LHCN-M2 (cell line): Measurements from ENCODE around the gene KLF4. TPM values are rescaled to one million over a fixed set of nuclear protein-coding genes. Genes with fewer than 3 reads are reported as not detected.
"Not testable (repeated sequence)": the region's sequence is repeated elsewhere in the genome, so short reads cannot be mapped to it uniquely, and the experiment has no call there.

Experiments used
- DNase-seq: peaks from one replicate; pipeline ENCODE4 v3.0.0-alpha.2; 2012; ENCODE audit warnings: low read depth
- polyA plus RNA-seq: library from polyadenylated mRNA; unstranded; fragments of >200 nt; gene quantifications from one replicate; pipeline ENCODE4 v1.2.1, GENCODE V29; 2012; ENCODE audit warnings: missing spikeins
- total RNA-seq: library from RNA; depleted of rRNA; stranded (reverse); fragments of >200 nt; gene quantifications from 2 replicates; pipeline ENCODE4 v1.2.3, GENCODE V29; 2014; rRNA removed

KLF4 gene
- total RNA-seq, result 4.9 and 6.3 TPM in 2 replicates
- 1.2 TPM for polyA plus RNA-seq

DNA sequence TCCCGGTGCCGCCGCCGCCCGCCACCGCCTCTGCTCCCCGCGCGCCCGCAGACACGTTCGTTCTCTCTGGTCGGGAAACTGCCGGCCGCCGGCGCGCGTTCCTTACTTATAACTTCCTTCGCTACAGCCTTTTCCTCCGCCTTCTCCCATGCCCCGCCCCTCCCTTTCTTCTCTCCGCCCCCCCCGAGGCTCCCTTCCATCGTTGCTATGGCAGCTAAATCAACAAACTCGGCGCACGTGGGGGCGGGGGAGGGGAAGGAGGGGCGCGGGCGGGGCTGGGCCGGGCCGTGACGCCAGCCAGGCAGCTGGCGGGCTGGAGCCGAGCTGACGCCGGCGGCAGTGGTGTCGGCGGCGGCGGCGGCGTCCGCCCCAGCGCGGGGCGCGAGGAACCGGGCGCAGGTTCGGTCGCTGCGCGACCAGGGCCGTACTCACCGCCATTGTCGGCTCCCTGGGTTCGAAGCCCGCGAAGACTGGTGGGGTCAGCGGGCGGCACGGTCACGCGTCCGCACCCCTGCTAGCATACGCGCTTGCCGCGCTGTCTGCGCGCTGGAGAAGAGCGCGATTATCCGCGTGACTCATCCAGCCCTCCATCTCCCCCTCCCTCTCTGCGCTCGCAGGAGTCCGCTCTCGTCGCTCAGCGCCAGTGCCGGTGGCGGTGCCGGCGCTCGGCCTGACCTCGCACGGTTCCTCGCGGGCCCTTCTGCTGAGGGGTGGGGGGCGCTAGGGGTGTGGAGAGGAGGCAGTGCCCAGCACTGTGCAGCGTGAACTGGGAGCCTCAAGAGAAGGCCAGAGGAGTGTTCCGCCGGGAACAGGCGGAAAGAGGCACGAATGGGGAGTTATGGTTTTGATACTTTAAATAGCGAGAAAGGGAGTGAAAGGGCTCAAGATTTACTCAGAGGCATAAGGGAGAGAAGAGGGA, at the start of gene KLF4:
TSS of gene KLF4 (minus strand) at position 83 of the 919 bp plus-strand sequence. CDS start 597 bp downstream, outside the sequence.
- peak; percentile 92 for DNase-seq

DNA sequence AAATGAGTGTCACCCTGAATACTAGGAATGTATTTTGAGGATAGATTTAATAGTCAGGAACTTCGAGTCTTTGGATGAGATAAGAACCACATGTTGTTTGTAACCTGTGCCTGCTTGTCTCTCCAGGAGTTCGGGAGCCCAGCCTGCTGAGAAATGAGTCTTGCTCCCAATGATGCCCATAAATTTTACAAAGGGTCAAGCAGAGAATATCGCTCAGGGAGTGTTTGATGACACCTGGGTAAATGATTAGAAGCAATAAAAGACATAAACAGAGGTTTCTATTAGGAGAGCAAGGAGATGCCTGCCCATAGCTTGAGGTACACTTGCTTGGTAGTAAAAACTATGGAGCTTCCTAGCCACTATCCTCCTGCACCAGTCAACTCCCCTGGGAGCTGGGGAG, 46.9 kb upstream of the KLF4 start:
- DNase-seq, result no peak

DNA sequence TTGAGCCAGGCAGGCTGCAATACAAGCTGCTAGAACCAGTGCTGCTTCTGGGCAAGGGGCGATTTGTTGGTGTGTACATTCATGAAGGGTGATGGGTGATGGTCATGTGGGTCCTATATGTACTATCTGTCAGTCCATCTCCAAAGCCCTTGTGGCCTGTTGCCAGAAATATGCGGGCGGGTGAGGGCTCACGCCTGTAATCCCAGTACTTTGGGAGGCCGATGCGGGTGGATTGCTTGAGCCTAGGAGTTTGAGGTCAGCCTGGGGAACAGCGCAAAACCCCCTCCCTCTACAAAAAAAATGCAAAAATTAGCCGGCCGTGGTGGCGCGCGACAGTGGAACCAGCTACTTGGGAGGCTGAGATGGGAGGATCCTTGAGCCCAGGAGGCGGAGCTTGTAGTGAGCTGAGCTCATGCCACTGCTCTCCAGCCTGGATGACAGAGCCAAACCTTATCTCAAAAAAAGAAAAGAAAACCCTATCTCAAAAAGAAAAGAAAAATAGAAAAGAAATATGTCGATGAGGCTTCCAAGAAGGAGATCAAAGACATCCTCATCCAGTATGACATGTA, 45.0 kb upstream of the KLF4 start:
- DNase-seq, result no peak

DNA sequence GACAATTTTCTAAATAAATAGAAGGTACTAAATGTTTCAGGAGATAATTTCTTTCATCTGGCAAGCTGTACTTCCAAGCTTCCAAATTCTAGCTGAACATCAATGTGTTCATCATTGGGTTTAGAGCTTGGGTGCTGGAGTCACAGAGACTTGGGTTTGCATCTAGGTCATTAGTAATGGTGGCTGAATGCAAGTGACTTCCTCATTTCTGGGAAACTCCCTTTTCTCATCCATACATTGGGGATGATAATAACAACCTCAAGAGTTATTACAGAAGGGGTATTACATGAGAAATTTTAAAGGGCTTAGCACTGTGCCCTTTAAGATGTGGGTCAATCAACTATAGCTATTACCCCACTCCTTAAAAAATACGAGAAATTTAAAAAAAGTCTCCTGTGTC, 41.1 kb upstream of the KLF4 start:
- DNase-seq, result no peak

DNA sequence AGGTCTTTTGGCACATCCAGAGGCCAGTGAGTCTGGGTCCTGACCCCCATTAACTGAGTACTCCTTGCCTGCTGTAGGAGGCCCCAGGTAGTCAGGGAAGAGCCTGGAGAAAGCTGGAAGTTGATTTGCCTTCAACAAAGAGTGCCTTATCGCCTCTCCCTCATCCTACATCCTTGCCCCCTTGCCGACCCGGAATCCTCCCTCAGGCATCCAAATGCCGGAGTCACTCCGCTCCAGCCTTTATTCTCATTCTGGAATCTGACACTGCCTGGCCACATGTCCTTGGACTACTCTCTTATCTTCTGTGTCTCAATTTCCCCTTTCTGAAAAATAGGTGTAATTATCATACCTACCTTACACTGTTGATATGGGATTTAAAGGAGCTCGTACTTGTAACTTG, 39.1 kb upstream of the KLF4 start:
- DNase-seq, result no peak

DNA sequence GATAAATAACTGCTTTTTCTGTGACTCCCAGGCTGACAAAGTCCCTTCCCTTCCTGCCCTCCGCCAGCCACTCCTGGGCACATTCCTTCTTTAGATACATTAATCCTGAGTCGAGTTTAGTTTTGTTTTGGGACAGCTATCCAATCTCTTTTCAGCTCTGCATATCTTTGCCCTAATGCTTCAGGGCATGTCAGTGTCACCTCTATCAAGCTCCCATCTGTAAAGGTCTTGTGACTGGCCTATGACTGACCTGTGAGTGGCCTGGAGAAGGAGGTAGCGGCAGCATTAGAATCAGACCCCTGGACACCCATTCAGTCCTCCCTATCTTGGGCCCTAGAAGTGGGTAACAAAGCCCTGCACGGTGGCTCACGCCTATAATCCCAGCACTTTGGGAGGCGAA, 34.0 kb upstream of the KLF4 start:
- no peak for DNase-seq

DNA sequence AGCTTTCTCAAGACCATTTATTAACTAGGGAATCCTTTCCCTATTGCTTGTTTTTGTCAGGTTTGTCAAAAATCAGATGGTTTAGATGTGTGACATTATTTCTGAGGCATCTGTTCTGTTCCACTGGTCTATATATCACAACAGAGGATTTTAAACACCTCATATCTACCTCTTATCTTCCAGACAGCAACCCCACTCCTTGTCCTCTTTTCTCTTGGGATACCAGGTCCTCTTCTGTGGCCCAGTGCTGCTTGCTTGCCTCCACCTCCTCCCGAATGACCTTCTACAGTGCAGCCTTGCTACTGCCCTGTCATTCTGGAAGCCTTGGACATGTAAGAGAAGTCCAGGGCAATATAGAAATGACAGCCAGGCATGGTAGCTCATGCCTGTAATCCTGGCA, 30.6 kb upstream of the KLF4 start:
- DNase-seq, result no peak

DNA sequence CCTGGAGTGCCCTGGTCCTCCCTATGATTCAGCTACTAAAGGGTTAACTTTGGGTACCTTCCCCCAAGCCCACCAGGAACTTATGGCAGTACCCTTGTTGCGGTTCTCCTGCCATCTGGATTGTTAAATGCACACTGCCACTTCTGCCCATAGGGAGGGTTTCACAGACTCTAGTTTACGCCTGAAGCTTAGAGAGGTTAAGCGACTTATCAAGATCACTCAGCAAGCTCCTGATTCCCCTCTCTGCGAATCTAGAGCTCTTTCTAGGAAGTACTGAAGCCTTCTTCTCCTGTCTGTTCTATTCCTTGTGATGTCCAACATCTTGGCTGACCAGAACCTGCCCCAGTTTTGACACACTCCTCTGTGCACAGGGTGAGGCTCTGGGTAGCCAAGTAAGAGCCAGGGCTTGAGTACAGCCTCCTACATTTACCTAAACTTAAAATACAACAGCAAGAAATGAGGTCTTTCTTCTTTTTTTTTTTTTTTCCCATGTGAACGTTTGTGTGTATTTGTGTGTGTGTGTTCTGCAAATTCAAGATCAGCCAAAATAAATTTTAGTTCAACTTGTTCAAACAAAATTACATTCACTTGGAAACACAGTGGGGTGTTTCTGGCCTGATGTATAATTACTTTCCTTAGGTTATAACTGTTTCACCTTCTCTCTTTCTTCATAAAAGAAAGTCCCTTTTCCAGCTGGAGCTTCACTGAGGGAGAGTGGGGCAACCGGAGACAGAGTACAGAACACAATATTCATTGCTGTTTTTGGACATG, 28.7 kb upstream of the KLF4 start:
- DNase-seq, result no peak

DNA sequence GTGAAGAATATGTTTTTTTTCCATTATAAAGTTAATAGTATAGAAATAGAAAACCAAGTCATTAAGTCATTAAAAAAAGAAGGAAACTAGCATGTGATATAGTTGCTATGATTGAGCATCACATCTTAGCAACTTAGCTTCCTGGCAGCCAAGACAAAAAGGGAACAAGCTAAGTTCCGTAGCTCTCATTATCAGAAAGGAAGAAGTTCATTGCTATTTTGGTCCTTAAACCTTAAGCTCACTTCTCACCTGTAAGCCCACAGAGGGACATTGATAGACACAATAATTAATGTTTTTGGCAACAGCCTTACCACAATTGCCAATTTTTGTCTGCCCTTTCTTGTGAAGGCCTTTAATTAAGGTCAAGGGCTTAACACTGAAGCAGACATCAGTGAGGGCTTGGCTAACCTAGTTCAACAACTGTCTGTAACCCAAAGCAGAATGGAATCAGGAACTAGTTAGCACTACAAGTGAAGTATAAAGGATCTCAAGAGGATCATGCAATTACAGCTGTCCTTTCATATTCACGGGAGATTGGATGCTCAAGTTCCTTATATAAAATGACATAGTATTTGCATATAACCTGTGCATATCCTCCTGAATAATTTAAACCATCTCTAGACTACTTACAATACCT, 24.0 kb upstream of the KLF4 start:
- DNase-seq, result no peak

DNA sequence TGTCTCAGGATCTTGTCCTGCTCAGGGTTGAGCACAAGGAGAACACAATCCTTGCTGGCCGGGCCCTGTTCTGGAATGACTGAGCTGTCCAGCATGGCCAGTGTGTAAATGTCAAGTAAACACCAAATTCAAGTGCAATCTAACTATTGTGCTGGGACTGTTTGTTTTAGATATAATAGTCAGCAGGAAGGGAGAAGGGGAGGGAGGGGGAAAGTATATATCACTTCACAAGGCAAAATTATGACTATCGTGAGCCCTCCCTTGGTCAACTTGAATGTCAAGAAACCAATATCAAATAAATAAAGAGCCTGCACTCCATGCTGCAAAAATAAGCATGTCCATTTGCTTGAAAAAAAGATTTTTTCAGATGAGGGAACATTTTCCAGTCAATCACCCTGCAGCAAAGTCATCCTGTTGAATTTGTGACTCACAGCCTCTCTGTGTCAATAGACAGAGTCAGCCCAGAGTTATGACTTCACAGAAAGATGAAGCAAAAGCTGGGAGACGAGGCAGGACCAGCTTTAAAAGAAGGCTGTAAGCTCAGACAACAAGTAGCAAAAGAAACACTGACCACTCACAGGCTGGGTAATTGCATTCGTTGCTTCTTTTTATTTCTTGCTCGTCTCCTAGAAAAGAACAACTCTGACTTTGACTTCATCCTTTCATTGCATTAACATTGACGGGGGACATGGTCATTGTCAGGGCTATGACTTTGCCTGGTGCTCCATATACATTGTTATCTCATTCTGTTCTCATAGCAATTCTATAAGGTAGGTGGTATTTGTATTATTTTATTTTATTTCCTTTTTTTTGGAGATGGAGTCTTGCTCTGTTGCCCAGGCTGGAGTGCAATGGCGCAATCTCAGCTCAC, 15.3 kb upstream of the KLF4 start:
- peak; percentile 88 for DNase-seq

DNA sequence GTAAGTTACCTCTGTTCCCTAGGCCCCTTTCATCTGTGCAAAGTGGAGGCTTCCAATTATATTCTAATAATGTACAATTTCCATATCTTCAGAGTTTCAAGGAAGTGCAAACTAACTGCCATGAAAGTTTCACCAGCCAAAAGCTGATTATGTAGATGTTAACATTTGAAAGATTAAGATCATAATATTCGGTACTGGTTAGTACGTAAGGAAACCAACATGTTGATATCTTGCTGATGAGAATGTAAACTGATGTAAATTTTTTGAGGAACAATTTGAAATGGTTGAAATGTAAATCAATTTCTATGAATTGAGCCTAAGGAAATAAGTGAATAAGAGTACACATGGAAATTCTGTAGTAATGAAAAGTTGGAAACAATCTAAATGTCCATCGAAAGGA, 12.9 kb upstream of the KLF4 start:
- DNase-seq, result no peak

DNA sequence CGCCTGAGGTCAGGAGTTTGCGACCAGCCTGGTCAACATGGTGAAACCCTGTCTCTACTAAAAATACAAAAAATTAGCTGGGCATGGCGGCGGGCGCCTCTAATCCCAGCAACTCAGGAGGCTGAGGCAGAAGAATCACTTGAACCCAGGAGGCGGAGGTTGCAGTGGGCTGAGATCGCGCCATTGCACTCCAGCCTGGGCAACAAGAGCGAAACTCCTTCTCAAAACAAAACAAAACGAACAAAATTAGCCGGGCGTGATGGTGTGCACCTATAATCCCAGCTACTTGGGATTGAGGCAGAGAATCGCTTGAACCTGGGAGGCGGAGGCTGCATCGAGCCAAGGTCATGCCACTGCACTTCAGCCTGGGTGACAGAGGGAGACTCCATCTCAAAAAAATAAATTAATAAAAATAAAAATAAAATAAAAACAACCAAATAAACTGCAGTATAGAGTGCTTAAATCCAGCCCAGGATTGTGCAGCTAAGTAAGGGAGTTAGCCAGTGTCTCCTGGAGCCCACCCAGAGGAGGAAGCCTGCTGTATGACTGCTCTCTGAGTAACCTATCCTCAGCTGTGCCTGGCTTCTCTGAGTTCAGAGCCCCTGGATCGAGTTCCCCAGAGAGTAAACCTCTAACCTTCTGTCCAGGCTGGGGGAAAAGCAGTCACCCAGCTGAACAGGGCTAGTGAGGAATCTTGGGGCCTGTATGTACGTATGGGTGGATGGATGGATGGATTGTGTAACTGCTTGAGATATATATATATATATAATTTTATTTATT, 11.0 kb upstream of the KLF4 start:
- DNase-seq, result peak; percentile 92

DNA sequence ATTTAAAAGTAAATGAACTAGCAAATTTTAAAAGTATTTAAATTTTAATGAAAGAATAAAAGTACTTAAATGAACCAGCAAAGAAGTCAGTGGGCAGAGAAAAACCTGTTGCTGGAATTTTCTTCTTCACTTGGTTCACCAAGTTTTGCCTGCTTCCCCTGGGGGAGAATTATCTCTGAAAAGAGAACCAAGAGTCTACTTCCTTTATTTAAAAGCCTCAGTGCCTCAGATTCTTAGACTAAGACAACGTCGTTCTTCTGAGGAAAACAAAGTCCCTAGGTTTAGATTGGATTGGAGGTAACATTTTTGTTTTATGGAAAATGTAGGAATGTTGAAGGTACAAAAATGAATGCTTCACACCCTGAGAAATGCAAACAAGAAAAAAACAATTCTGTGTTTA, 7.4 kb upstream of the KLF4 start:
- no peak for DNase-seq

DNA sequence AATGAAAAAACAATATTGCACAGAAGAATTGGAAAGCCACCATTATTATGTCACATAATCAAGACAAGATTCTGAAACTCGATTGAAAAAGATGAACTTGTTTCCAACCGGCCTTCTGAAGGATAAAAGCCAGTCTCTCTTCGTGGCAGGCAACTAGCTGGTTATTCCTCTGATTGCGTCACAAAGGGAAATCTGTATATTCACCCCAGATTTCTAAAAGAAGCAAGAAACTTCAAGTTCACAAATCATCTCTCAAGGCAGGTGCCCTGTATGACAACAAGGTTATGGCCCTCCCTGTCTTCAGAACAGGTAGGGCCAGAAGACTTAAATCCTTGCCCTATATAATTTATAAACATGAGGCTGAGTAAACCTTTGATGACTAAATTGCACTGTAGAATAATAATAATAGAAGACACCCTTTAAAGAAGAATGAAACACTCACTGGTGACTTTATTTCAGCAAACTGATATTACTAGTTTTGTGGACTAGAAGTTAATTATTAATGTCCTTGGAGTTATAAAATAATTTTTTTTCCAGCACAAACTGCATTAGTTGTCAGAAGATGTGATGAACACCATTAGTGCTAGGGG, 2.9 kb upstream of the KLF4 start:
- no peak for DNase-seq

DNA sequence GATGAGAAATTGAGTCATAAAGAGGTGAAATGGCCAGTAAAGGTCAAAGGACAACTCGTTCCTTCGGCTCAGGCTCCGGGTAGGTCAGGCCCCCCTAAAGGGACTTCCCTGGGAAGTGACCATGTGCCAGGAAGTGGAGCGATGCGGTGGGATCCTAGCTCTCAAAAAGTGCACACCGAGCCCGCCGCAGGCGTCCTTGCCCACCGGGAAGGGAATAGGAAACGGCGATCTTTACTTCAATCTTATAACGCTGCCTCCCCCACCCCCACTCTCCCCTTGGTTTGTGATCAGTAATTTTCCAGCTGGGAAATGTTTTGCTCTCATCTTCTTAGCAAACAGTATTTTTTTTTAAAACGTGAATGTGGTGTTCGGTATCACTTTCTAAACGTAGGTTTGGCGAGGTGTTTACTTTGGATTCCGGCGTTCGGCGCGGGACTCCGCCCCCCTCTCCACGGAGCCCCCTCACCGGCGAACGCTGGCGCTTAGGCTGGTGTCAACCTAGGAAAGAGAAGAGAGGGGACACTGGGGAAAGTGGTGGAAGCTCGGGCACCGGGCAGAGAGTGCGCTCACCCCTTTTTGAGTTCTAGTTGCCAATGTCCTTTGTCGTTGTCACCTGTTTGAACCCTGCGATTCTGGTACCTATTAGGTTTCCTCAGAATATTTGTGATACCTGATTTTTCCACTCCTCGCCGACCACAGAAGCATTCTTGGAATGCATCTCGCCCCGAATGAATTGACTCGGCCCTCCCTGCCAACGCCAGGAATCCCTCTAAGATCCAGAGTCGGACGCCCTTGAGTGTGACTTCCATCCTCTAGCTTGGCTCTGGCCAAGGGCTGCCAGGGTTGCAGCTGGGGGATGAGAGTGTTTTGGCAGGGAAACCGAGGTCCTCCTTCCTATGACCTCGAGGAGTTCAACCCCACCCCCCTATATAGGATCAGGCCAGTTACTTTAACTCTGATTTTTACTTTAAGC, 1.8 kb upstream of the KLF4 start:
- DNase-seq, result no peak

DNA sequence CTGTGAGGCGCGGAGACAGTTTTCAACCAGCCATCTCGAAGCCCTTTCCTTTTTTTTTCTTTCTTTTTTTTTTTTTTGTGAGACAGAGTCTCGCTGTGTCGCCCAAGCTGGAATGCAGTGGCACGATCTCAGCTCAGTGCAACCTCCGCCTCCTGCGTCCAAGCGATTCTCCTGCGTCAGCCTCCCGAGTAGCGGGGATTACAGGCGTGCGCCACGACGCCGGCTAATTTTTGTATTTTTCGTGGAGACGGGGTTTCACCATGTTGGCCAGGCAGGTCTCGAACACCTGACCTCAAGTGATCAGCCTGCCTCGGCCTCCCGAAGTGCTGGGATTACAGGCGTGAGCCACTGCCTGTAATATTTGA, 1.0 kb upstream of the KLF4 start:
- DNase-seq, result not testable (repeated sequence)

DNA sequence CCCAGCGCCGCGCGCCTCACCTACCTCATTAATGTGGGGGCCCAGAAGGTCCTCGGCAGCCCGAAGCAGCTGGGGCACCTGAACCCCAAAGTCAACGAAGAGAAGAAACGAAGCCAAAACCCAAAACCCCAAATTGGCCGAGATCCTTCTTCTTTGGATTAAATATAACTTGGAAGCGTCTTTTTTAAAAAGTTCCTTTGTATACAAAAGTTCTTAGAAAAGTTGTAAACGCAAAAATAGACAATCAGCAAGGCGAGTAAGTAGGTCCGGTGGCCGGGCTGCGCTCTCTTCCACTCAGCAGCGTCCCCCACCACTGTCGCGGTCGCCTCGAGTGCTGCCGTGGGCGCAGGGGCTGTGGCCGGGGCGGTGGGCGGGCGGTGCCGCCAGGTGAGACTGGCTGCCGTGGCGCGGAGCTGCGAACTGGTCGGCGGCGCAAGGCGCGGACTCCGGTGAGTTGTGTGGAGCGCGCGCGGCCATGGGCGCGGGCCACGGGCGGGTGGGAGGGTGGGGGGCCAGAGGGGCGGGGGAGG, 360 bp downstream of the KLF4 start:
- DNase-seq, result no peak
